Colonic mucosa (tissue), 4 donors: ENCODE data around the gene FAM110D. TPM values are rescaled to one million over a fixed set of nuclear protein-coding genes. Genes with fewer than 3 reads are reported as not detected.

Source experiments
- DNase-seq: peaks from one replicate; pipeline ENCODE4 v3.0.0-alpha.2; 2020
- H3K27ac ChIP-seq: fragments of 200-600 bp; one replicate; pipeline ENCODE4 v1.8.0; 2021
- H3K27me3 ChIP-seq: fragments of 200-600 bp; one replicate; pipeline ENCODE4 v1.8.0; 2021
- H3K36me3 ChIP-seq: fragments of 200-600 bp; one replicate; pipeline ENCODE4 v1.8.0; 2021
- H3K4me1 ChIP-seq: fragments of 200-600 bp; one replicate; pipeline ENCODE4 v1.8.0; 2021; ENCODE audit warnings: mild to moderate bottlenecking
- H3K4me3 ChIP-seq: fragments of 200-600 bp; one replicate; pipeline ENCODE4 v1.8.0; 2021
- H3K9ac ChIP-seq, 2 donors: one replicate each; pipeline ENCODE4 v1.7.0; 2013; ENCODE audit warnings: control low read depth in 2 of 2, low read depth in 2 of 2, low read length in 2 of 2
- H3K9me3 ChIP-seq: fragments of 200-600 bp; one replicate; pipeline ENCODE4 v1.8.0; 2021
- CTCF ChIP-seq: fragments of 200-600 bp; IDR thresholded peaks from one replicate; pipeline ENCODE4 v1.8.0; 2022; ENCODE audit warnings: antibody characterized with exemption, mild to moderate bottlenecking
- intact Hi-C: fragments of 100-400 bp; cut with DNase I; formaldehyde crosslinking; loops from one replicate; pipeline ENCODE4 v1.14.1; 2022
- total RNA-seq, 2 donors: library from RNA; stranded (reverse); fragmentation: NEBNext Ultra II Directional in 1 of 2; extraction: Animal tissue kit (Norgen Biotek cat#: 25700) in 1 of 2; gene quantifications; one replicate each; pipeline ENCODE4 v1.2.1, GENCODE V29; 2021
- donor health status: healthy.
- donor health status: DM: no; HTN: no; CAD: no.
- donor health status: DM: no; HTN: no; CAD: no.

Gene FAM110D
- total RNA-seq, 2 donors from 2014 or later, result 0.57 to 1.1 TPM

- no peaks in the 10 kb centered on the region for H3K27me3 ChIP-seq
- no peak for DNase-seq
These were observed 10.0 kb upstream of the FAM110D start for GRCh38 chr1:26148887-26149286.

GRCh38 chr1:26153966-26154532 lies 4.8 kb upstream of the FAM110D start:
- H3K36me3 ChIP-seq, result no peaks in the 10 kb centered on the region
- no peak for DNase-seq
- no peak overlapping the region for H3K4me3 ChIP-seq
- intact Hi-C loops, result no loop called here
- no peaks in the 10 kb centered on the region for H3K9me3 ChIP-seq
- H3K4me1 ChIP-seq, result no peaks in the 10 kb centered on the region
- H3K27ac ChIP-seq, result no peak overlapping the region
- H3K9ac ChIP-seq, result no peak overlapping the region
- TF ChIP-seq CTCF, result no peak
- no peaks in the 10 kb centered on the region for H3K27me3 ChIP-seq

More at GRCh38 chr1:26148887-26149286, 10.0 kb upstream of the FAM110D start:
- no peak overlapping the region for H3K27ac ChIP-seq
- no peaks in the 10 kb centered on the region for H3K9me3 ChIP-seq
- H3K9ac ChIP-seq, result no peak overlapping the region
- intact Hi-C loops, result loop anchor here (5.0 kb wide), 1 partner anchor 112 kb away; no protein-coding TSS in a partner anchor
- TF ChIP-seq CTCF, result no peak
- H3K4me3 ChIP-seq, result no peak overlapping the region
- no peaks in the 10 kb centered on the region for H3K4me1 ChIP-seq
- no peaks in the 10 kb centered on the region for H3K36me3 ChIP-seq

- Histone ChIP-seq H3K27ac (no peak overlapping the region), H3K4me1 (no peaks in the 10 kb centered on the region), H3K9ac (no peak overlapping the region), H3K9me3 (no peaks in the 10 kb centered on the region), H3K36me3 (no peaks in the 10 kb centered on the region), H3K27me3 (no peaks in the 10 kb centered on the region), H3K4me3 (no peak overlapping the region)
- TF ChIP-seq CTCF, result no peak
- no peak for DNase-seq
- intact Hi-C loops, result no loop called here
These were observed 4.1 kb upstream of the FAM110D start for GRCh38 chr1:26154750-26155149.

- H3K9ac ChIP-seq, result no peak overlapping the region
- H3K27ac ChIP-seq, result no peak overlapping the region
- no peaks in the 10 kb centered on the region for H3K36me3 ChIP-seq
- no peaks in the 10 kb centered on the region for H3K9me3 ChIP-seq
- TF ChIP-seq CTCF, result no peak
- intact Hi-C loops, result no loop called here
- H3K27me3 ChIP-seq, result no peaks in the 10 kb centered on the region
- H3K4me3 ChIP-seq, result no peak overlapping the region
- DNase-seq, result no peak
- no peaks in the 10 kb centered on the region for H3K4me1 ChIP-seq
These were observed 3.3 kb upstream of the FAM110D start for GRCh38 chr1:26155370-26156284.

GRCh38 chr1:26156285-26157038 lies 2.4 kb upstream of the FAM110D start:
- Histone ChIP-seq H3K4me3 (no peak overlapping the region), H3K4me1 (peaks cover 4% of the 10 kb centered on the region), H3K9me3 (no peaks in the 10 kb centered on the region), H3K9ac (no peak overlapping the region), H3K27me3 (no peaks in the 10 kb centered on the region), H3K36me3 (no peaks in the 10 kb centered on the region), H3K27ac (no peak overlapping the region)
- intact Hi-C loops, result no loop called here
- TF ChIP-seq CTCF, result no peak
- DNase-seq, result no peak
